Measurements from ENCODE around the gene DDI2.
A peak's percentile ranks its signal among the peaks of the same experiment; 100 is the strongest.

Gene DDI2

GRCh38 chr1:15605398-15606383, 11.6 kb upstream of the DDI2 start:
- no peak for DNase-seq

GRCh38 chr1:15609631-15610030, 7.6 kb upstream of the DDI2 start:
- DNase-seq, result no peak

- DNase-seq, result no peak
Measured at GRCh38 chr1:15610167-15610566, 7.1 kb upstream of the DDI2 start.

- peak in 1 of 2 donors; percentile 40 for DNase-seq
Measured at GRCh38 chr1:15616373-15617172, 685 bp upstream of the DDI2 start.

- peak in 1 of 2 donors; percentile 18 for DNase-seq
Measured at GRCh38 chr1:15618077-15618654, 908 bp downstream of the DDI2 start.

- peak; percentile 54 to 67 for DNase-seq
Measured at GRCh38 chr1:15618655-15619525, 1.6 kb downstream of the DDI2 start.

GRCh38 chr1:15620155-15620545, 2.9 kb downstream of the DDI2 start:
- no peak for DNase-seq

- no peak for DNase-seq
Measured at GRCh38 chr1:15620902-15621682, 3.8 kb downstream of the DDI2 start.

GRCh38 chr1:15621975-15622374, 4.7 kb downstream of the DDI2 start:
- no peak for DNase-seq

- DNase-seq, result no peak
Measured at GRCh38 chr1:15622712-15623373, 5.6 kb downstream of the DDI2 start.

- no peak for DNase-seq
Measured at GRCh38 chr1:15623435-15623834, 6.2 kb downstream of the DDI2 start.

- DNase-seq, result no peak
Measured at GRCh38 chr1:15624133-15624714, 7.0 kb downstream of the DDI2 start.

- no peak for DNase-seq
Measured at GRCh38 chr1:15625056-15625917, 8.0 kb downstream of the DDI2 start.

GRCh38 chr1:15626269-15626950, 9.2 kb downstream of the DDI2 start:
- DNase-seq, result peak in 1 of 2 donors; percentile 22

GRCh38 chr1:15627343-15627988, 10.2 kb downstream of the DDI2 start:
- no peak for DNase-seq

GRCh38 chr1:15628003-15628402, 10.7 kb downstream of the DDI2 start:
- no peak for DNase-seq

GRCh38 chr1:15633756-15634420, 16.6 kb downstream of the DDI2 start:
- no peak for DNase-seq

- DNase-seq, result no peak
Measured at GRCh38 chr1:15636436-15636835, 19.2 kb downstream of the DDI2 start.

Measured in inflammatory macrophage treated with lipopolysaccharide for 1 hour (primary cell).